ENCODE measurements around the gene GPER1. TPM values are rescaled to one million over a fixed set of nuclear protein-coding genes. Genes with fewer than 3 reads are reported as not detected.

Gene GPER1
- total and polyA plus RNA-seq, 4 donors: 3.7 to 7.7 (median 6.3) TPM

- Histone ChIP-seq H3K9me3 (ENCODE audit: control insufficient read depth in 4 of 4, insufficient read depth in 3 of 4, low read length in 3 of 4) (no peaks in the 10 kb centered on the region), H3K36me3 (ENCODE audit: control insufficient read depth in 4 of 4, insufficient read depth in 4 of 4, low read length in 4 of 4) (no peaks in the 10 kb centered on the region), H3K4me1 (ENCODE audit: control insufficient read depth in 5 of 5, insufficient read depth in 5 of 5, low read length in 5 of 5) (peaks cover 0 to 11% (median 3%) of the 10 kb centered on the region in 5 donors), H3K27ac (ENCODE audit: low read depth in 1 of 2, low read length in 1 of 2) (no peak overlapping the region), H3K4me3 (no peak overlapping the region), H3K27me3 (ENCODE audit: control insufficient read depth in 3 of 3, insufficient read depth in 3 of 3, low read length in 2 of 3) (no peaks in the 10 kb centered on the region), H3K9ac (ENCODE audit: insufficient read depth in 1 of 2, low read length in 2 of 2) (no peak overlapping the region)
- DNase-seq (no peak), ATAC-seq (ENCODE audit: insufficient read depth, low FRiP score) (no peak)
- WGBS, 2 donors: 90 to 91% methylated on average over 27 of the region's 27 CpGs
- no peak for TF ChIP-seq CTCF (IDR thresholded peaks at IDR 0.05; ENCODE audit: control extremely low read depth, extremely low read depth)
These were observed 18.3 kb downstream of the GPER1 start for GRCh38 chr7:1106063-1106792.

GRCh38 chr7:1106793-1107421 is 19.0 kb downstream of the GPER1 start:
- no peak for DNase-seq
- H3K9me3 ChIP-seq (ENCODE audit: control insufficient read depth in 4 of 4, insufficient read depth in 3 of 4, low read length in 3 of 4): no peaks in the 10 kb centered on the region
- no peak overlapping the region for H3K9ac ChIP-seq (ENCODE audit: insufficient read depth in 1 of 2, low read length in 2 of 2)
- H3K27me3 ChIP-seq (ENCODE audit: control insufficient read depth in 3 of 3, insufficient read depth in 3 of 3, low read length in 2 of 3): no peaks in the 10 kb centered on the region
- H3K36me3 ChIP-seq (ENCODE audit: control insufficient read depth in 4 of 4, insufficient read depth in 4 of 4, low read length in 4 of 4): no peaks in the 10 kb centered on the region
- no peak for ATAC-seq (ENCODE audit: insufficient read depth, low FRiP score)
- H3K4me3 ChIP-seq: no peak overlapping the region
- no peak overlapping the region for H3K27ac ChIP-seq (ENCODE audit: low read depth in 1 of 2, low read length in 1 of 2)
- 78 to 86% methylated on average over 20 of the region's 20 CpGs for WGBS, 2 donors
- no peak for TF ChIP-seq CTCF (IDR thresholded peaks at IDR 0.05; ENCODE audit: control extremely low read depth, extremely low read depth)
- H3K4me1 ChIP-seq (ENCODE audit: control insufficient read depth in 5 of 5, insufficient read depth in 5 of 5, low read length in 5 of 5): peaks cover 0 to 5% (median 0%) of the 10 kb centered on the region in 5 donors

- no peak for DNase-seq
These were observed 20.5 kb downstream of the GPER1 start for GRCh38 chr7:1108264-1108920.

More at GRCh38 chr7:1108264-1108920, 20.5 kb downstream of the GPER1 start:
- H3K36me3 ChIP-seq (ENCODE audit: control insufficient read depth in 4 of 4, insufficient read depth in 4 of 4, low read length in 4 of 4): peaks cover 0 to 2% (median under 1%) of the 10 kb centered on the region in 4 donors
- H3K9me3 ChIP-seq (ENCODE audit: control insufficient read depth in 4 of 4, insufficient read depth in 3 of 4, low read length in 3 of 4): no peaks in the 10 kb centered on the region
- H3K27ac ChIP-seq (ENCODE audit: low read depth in 1 of 2, low read length in 1 of 2): no peak overlapping the region
- peaks cover 0 to 3% (median 0%) of the 10 kb centered on the region in 5 donors for H3K4me1 ChIP-seq (ENCODE audit: control insufficient read depth in 5 of 5, insufficient read depth in 5 of 5, low read length in 5 of 5)
- ATAC-seq (ENCODE audit: insufficient read depth, low FRiP score): no peak
- 63 to 70% methylated on average over 25 to 30 of the region's 30 CpGs for WGBS, 2 donors
- H3K9ac ChIP-seq (ENCODE audit: insufficient read depth in 1 of 2, low read length in 2 of 2): no peak overlapping the region
- no peak overlapping the region for H3K4me3 ChIP-seq
- H3K27me3 ChIP-seq (ENCODE audit: control insufficient read depth in 3 of 3, insufficient read depth in 3 of 3, low read length in 2 of 3): no peaks in the 10 kb centered on the region
- TF ChIP-seq CTCF (IDR thresholded peaks at IDR 0.05; ENCODE audit: control extremely low read depth, extremely low read depth): no peak

All from lung (tissue), 12 donors.